ENCODE data around the gene ZNF277. TPM values are rescaled to one million over a fixed set of nuclear protein-coding genes. Genes with fewer than 3 reads are reported as not detected.

ZNF277 gene
- total and polyA plus RNA-seq, 4 donors = 7.8 to 23.5 (median 14.5) TPM

DNA sequence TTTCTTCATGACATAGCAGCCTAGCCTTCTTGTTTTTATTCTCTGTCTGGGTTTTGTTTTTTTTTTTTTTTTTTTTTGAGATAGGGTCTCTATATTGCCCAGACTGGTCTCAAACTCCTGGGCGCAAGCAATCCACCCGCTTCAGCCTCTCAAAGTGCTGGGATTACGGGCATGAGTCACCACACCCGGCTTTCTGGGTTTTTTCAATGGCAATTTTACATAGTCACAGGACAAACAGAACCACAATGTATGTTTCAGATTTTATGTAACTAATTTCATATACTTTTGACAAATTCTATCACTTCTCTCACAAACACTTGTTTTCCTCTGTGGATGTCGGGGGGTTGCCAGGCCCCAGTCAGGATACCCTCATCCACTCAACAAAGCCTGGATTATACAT lies 16.8 kb upstream of the ZNF277 start:
- Histone ChIP-seq H3K9ac (ENCODE audit: low read depth in 1 of 2, low read length in 2 of 2) (no peak overlapping the region), H3K4me3 (ENCODE audit: low read depth in 1 of 3, low read length in 3 of 3) (no peak overlapping the region), H3K9me3 (ENCODE audit: control insufficient read depth in 4 of 4, low read length in 3 of 4) (no peaks in the 10 kb centered on the region), H3K36me3 (ENCODE audit: control insufficient read depth in 4 of 4, insufficient read depth in 3 of 4, low read depth in 1 of 4, low read length in 3 of 4) (no peaks in the 10 kb centered on the region), H3K27me3 (ENCODE audit: control insufficient read depth in 4 of 4, insufficient read depth in 4 of 4, low read length in 3 of 4) (no peaks in the 10 kb centered on the region), H3K27ac (ENCODE audit: low read depth in 1 of 2, low read length in 2 of 2) (no peak overlapping the region), H3K4me1 (ENCODE audit: control insufficient read depth in 4 of 4, insufficient read depth in 4 of 4, low read length in 3 of 4) (peaks cover 0 to 15% (median 9%) of the 10 kb centered on the region in 4 donors)
- no peak for DNase-seq (ENCODE audit: low spot score)
- 96% methylated on average over 5 of the region's 5 CpGs for WGBS
- TF ChIP-seq GABPA (IDR thresholded peaks at IDR 0.05 in 1 of 2, conservative IDR thresholded peaks at IDR 0.05 in 1 of 2) (no peak), SP1 (IDR thresholded peaks at IDR 0.05) (no peak), RAD21 (IDR thresholded peaks at IDR 0.05) (no peak), FOXA1 (IDR thresholded peaks at IDR 0.05) (no peak), FOXA2 (IDR thresholded peaks at IDR 0.05) (no peak), NR2F2 (IDR thresholded peaks at IDR 0.05) (no peak), JUND (IDR thresholded peaks at IDR 0.05) (no peak), EGR1 (IDR thresholded peaks at IDR 0.05; ENCODE audit: low read depth in 2 of 2) (no peak), RXRA (IDR thresholded peaks at IDR 0.05) (no peak), HNF4G (IDR thresholded peaks at IDR 0.05) (no peak), TAF1 (conservative IDR thresholded peaks at IDR 0.05) (no peak), YY1 (IDR thresholded peaks at IDR 0.05) (no peak), HNF4A (conservative IDR thresholded peaks at IDR 0.05) (no peak)
- TF ChIP-seq, protein P1, sequence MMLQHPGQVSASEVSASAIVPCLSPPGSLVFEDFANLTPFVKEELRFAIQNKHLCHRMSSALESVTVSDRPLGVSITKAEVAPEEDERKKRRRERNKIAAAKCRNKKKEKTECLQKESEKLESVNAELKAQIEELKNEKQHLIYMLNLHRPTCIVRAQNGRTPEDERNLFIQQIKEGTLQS (IDR thresholded peaks at IDR 0.05) = no peak
- TF ChIP-seq, protein P2, sequence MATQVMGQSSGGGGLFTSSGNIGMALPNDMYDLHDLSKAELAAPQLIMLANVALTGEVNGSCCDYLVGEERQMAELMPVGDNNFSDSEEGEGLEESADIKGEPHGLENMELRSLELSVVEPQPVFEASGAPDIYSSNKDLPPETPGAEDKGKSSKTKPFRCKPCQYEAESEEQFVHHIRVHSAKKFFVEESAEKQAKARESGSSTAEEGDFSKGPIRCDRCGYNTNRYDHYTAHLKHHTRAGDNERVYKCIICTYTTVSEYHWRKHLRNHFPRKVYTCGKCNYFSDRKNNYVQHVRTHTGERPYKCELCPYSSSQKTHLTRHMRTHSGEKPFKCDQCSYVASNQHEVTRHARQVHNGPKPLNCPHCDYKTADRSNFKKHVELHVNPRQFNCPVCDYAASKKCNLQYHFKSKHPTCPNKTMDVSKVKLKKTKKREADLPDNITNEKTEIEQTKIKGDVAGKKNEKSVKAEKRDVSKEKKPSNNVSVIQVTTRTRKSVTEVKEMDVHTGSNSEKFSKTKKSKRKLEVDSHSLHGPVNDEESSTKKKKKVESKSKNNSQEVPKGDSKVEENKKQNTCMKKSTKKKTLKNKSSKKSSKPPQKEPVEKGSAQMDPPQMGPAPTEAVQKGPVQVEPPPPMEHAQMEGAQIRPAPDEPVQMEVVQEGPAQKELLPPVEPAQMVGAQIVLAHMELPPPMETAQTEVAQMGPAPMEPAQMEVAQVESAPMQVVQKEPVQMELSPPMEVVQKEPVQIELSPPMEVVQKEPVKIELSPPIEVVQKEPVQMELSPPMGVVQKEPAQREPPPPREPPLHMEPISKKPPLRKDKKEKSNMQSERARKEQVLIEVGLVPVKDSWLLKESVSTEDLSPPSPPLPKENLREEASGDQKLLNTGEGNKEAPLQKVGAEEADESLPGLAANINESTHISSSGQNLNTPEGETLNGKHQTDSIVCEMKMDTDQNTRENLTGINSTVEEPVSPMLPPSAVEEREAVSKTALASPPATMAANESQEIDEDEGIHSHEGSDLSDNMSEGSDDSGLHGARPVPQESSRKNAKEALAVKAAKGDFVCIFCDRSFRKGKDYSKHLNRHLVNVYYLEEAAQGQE (IDR thresholded peaks at IDR 0.05) = no peak
- TF ChIP-seq, protein P3, sequence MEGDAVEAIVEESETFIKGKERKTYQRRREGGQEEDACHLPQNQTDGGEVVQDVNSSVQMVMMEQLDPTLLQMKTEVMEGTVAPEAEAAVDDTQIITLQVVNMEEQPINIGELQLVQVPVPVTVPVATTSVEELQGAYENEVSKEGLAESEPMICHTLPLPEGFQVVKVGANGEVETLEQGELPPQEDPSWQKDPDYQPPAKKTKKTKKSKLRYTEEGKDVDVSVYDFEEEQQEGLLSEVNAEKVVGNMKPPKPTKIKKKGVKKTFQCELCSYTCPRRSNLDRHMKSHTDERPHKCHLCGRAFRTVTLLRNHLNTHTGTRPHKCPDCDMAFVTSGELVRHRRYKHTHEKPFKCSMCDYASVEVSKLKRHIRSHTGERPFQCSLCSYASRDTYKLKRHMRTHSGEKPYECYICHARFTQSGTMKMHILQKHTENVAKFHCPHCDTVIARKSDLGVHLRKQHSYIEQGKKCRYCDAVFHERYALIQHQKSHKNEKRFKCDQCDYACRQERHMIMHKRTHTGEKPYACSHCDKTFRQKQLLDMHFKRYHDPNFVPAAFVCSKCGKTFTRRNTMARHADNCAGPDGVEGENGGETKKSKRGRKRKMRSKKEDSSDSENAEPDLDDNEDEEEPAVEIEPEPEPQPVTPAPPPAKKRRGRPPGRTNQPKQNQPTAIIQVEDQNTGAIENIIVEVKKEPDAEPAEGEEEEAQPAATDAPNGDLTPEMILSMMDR (IDR thresholded peaks at IDR 0.05; ENCODE audit: low read depth, low read length, missing input control) = no peak
- TF ChIP-seq, protein P4, sequence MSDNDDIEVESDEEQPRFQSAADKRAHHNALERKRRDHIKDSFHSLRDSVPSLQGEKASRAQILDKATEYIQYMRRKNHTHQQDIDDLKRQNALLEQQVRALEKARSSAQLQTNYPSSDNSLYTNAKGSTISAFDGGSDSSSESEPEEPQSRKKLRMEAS (IDR thresholded peaks at IDR 0.05) = no peak
- TF ChIP-seq, protein P5, sequence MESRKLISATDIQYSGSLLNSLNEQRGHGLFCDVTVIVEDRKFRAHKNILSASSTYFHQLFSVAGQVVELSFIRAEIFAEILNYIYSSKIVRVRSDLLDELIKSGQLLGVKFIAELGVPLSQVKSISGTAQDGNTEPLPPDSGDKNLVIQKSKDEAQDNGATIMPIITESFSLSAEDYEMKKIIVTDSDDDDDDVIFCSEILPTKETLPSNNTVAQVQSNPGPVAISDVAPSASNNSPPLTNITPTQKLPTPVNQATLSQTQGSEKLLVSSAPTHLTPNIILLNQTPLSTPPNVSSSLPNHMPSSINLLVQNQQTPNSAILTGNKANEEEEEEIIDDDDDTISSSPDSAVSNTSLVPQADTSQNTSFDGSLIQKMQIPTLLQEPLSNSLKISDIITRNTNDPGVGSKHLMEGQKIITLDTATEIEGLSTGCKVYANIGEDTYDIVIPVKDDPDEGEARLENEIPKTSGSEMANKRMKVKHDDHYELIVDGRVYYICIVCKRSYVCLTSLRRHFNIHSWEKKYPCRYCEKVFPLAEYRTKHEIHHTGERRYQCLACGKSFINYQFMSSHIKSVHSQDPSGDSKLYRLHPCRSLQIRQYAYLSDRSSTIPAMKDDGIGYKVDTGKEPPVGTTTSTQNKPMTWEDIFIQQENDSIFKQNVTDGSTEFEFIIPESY (IDR thresholded peaks at IDR 0.05) = no peak
